WERI-Rb-1 (cell line): ENCODE data around the gene POR.

Experiments
- DNase-seq: peaks from one replicate; pipeline ENCODE4 v3.0.0-alpha.2; 2020
- H3K27ac ChIP-seq: fragments of 250-450 bp; sonication (Bioruptor Pico); 2 replicates; pipeline ENCODE4 v1.5.1; 2020; ENCODE audit warnings: mild to moderate bottlenecking, moderate library complexity
- H3K27me3 ChIP-seq: fragments of 250-450 bp; sonication (Bioruptor Pico); 2 replicates; pipeline ENCODE4 v1.5.1; 2021; ENCODE audit warnings: mild to moderate bottlenecking, low read depth, moderate library complexity; ENCODE audit not compliant: insufficient read depth, severe bottlenecking
- H3K36me3 ChIP-seq: fragments of 250-450 bp; sonication (Bioruptor Pico); 2 replicates; pipeline ENCODE4 v1.5.1; 2020; ENCODE audit warnings: mild to moderate bottlenecking, moderate library complexity
- H3K4me3 ChIP-seq: 2 replicates; pipeline ENCODE4 v1.5.1; 2011; ENCODE audit warnings: low read depth, mild to moderate bottlenecking, control low read depth, low read length
- H3K9me3 ChIP-seq: fragments of 250-450 bp; sonication (Bioruptor Pico); 2 replicates; pipeline ENCODE4 v1.5.1; 2021; ENCODE audit warnings: mild to moderate bottlenecking, moderate library complexity; ENCODE audit not compliant: severe bottlenecking
- CTCF ChIP-seq: IDR thresholded peaks from 2 replicates; pipeline ENCODE4 v1.5.1; 2011; ENCODE audit warnings: low read depth, mild to moderate bottlenecking, control low read depth, inconsistent platforms, low read length

POR gene

GRCh38 chr7:75995052-75995471, 80.1 kb downstream of the POR start:
- TF ChIP-seq CTCF = no peak

GRCh38 chr7:75995996-75996395, 81.0 kb downstream of the POR start:
- H3K4me3 ChIP-seq = no peak overlapping the region
- no peaks in the 10 kb centered on the region for H3K9me3 ChIP-seq
- DNase-seq = no peak
- H3K36me3 ChIP-seq = no peaks in the 10 kb centered on the region; the same call in 1 of the 2 replicates
- H3K27me3 ChIP-seq = no peaks in the 10 kb centered on the region
- TF ChIP-seq CTCF = no peak
- no peak overlapping the region for H3K27ac ChIP-seq

More at GRCh38 chr7:75995052-75995471, 80.1 kb downstream of the POR start:
- Histone ChIP-seq H3K27me3 (no peaks in the 10 kb centered on the region), H3K4me3 (peak overlapping the region; percentile 79), H3K36me3 (no peaks in the 10 kb centered on the region; the same call in 1 of the 2 replicates), H3K27ac (peak overlapping the region; percentile 50), H3K9me3 (no peaks in the 10 kb centered on the region)
- no peak for DNase-seq

GRCh38 chr7:75996476-75996875, 81.5 kb downstream of the POR start:
- TF ChIP-seq CTCF = no peak
- DNase-seq = no peak

GRCh38 chr7:75998038-75998437, 83.1 kb downstream of the POR start:
- Histone ChIP-seq H3K4me3 (no peak overlapping the region), H3K9me3 (no peaks in the 10 kb centered on the region), H3K36me3 (peaks cover 9% of the 10 kb centered on the region), H3K27me3 (no peaks in the 10 kb centered on the region), H3K27ac (no peak overlapping the region)
- no peak for TF ChIP-seq CTCF
- no peak for DNase-seq

More at GRCh38 chr7:75996476-75996875, 81.5 kb downstream of the POR start:
- no peak overlapping the region for H3K4me3 ChIP-seq
- H3K27me3 ChIP-seq = no peaks in the 10 kb centered on the region
- no peak overlapping the region for H3K27ac ChIP-seq
- no peaks in the 10 kb centered on the region for H3K9me3 ChIP-seq
- no peaks in the 10 kb centered on the region; the same call in 1 of the 2 replicates for H3K36me3 ChIP-seq

GRCh38 chr7:76000566-76000965, 85.6 kb downstream of the POR start:
- H3K9me3 ChIP-seq = no peaks in the 10 kb centered on the region
- H3K27ac ChIP-seq = no peak overlapping the region
- no peak for DNase-seq
- no peaks in the 10 kb centered on the region for H3K27me3 ChIP-seq
- no peak overlapping the region for H3K4me3 ChIP-seq
- peaks cover 16% of the 10 kb centered on the region for H3K36me3 ChIP-seq
- no peak for TF ChIP-seq CTCF

GRCh38 chr7:76002139-76002538, 87.2 kb downstream of the POR start:
- TF ChIP-seq CTCF = no peak
- no peak for DNase-seq
- H3K36me3 ChIP-seq = peaks cover 16% of the 10 kb centered on the region
- no peak overlapping the region for H3K4me3 ChIP-seq
- H3K27me3 ChIP-seq = no peaks in the 10 kb centered on the region
- no peak overlapping the region for H3K27ac ChIP-seq
- H3K9me3 ChIP-seq = no peaks in the 10 kb centered on the region
